ENCODE measurements around the gene SOX2.

Gene SOX2

DNA sequence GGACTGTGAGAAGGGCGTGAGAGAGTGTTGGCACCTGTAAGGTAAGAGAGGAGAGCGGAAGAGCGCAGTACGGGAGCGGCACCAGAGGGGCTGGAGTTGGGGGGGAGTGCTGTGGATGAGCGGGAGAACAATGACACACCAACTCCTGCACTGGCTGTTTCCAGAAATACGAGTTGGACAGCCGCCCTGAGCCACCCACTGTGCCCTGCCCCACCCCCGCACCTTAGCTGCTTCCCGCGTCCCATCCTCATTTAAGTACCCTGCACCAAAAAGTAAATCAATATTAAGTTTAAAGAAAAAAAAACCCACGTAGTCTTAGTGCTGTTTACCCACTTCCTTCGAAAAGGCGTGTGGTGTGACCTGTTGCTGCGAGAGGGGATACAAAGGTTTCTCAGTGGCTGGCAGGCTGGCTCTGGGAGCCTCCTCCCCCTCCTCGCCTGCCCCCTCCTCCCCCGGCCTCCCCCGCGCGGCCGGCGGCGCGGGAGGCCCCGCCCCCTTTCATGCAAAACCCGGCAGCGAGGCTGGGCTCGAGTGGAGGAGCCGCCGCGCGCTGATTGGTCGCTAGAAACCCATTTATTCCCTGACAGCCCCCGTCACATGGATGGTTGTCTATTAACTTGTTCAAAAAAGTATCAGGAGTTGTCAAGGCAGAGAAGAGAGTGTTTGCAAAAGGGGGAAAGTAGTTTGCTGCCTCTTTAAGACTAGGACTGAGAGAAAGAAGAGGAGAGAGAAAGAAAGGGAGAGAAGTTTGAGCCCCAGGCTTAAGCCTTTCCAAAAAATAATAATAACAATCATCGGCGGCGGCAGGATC lies at the start of gene SOX2:
Gene SOX2, plus strand, starts transcription at position 601 of the 811 bp plus-strand sequence. CDS start 436 bp downstream, outside the sequence.
- DNase-seq (ENCODE audit: low read depth, low spot score) = peak; percentile 88

DNA sequence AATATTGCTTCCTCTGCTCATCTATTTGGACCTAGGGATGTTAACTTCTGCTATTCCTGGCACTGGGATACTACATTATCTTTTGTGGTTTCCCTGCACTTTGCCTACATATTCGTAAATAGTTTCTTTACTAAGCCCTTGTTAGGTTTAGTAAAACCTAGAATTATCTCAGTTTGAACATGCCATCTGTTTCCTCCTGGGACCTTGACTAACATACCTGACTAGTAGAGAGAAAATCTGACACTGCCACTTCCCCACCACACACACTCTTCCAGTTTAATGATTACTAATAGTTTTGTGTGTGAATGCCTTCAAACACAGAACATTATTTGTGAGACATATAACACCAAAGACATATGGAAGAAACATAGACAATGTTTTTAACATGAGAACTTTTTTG lies 28.2 kb upstream of the SOX2 start:
- DNase-seq (ENCODE audit: low read depth, low spot score) = no peak

DNA sequence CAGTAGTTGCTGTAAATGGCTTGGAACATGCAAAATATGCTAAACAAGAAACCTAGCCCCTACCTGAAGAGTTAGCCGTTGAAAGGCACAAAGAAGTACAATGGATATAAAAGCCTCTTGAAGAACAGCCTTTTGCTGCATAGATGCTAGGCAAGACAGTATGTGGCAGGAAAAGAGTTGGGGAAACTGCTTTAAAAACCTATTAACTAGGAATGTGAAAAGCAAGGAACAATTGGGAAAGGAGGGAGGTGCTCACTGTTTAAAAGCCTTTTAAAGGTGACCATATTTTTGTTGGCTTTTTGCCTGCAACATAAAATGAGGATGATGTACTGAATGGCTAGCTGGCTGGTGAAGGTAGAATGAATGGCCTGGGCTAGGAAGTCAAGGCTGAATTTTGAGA lies 24.5 kb upstream of the SOX2 start:
- no peak for DNase-seq (ENCODE audit: low read depth, low spot score)

DNA sequence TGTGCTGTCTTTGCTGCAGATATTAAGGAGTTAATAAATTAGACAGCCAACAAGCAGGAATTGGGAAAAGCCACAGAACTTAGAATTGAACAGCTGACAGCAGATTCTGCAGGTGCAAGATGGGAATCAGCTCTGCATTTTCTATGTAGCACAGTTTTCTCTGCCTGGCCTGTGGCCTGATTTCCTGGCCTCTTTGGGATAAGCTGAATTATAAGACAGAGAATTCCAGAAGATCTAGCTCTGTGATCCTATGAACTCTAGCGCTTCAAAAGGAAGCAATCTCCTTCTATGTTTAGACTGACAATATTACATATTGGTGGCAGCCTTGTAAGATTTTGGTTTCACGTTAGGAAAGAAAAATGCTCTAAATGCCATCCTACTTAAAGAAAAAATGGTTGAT lies 24.0 kb upstream of the SOX2 start:
- no peak for DNase-seq (ENCODE audit: low read depth, low spot score)

DNA sequence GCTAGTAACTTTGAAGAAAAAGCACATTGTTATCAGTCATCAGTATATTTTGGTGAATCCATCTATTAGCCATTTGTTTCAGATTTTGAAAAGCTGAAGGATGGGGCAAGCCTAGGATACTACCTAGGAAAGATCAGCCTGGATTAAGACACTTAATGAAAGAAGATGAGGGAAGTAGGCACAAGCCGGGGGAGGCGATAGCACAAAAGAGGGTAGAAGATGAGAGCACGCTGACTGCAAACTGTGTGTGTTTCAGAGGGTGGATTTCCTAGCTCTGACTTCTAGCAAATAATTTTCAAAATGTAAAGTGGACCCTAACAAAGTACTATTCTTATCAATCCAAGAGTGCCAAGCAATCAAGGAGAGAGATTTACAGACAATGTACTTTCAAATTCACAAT lies 22.2 kb upstream of the SOX2 start:
- DNase-seq (ENCODE audit: low read depth, low spot score) = no peak

DNA sequence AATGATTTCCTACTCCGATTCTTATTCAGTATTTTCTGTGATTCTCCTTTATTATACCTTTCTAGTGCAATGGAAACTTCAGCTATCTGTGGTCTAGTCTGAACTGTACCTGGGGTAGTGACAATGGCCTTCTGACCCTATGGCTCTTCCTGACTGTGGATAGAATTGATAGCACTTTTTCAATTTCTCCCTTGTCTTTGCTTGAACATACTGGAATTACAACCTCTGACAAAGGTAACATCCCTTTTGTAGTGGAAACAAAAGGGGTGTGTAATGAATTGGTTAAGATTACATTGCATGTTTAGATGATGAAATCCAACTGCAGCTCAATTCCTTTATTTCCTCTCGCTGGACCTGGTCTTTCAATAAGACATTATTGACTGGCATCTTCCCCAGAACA lies 21.0 kb upstream of the SOX2 start:
- no peak for DNase-seq (ENCODE audit: low read depth, low spot score)

DNA sequence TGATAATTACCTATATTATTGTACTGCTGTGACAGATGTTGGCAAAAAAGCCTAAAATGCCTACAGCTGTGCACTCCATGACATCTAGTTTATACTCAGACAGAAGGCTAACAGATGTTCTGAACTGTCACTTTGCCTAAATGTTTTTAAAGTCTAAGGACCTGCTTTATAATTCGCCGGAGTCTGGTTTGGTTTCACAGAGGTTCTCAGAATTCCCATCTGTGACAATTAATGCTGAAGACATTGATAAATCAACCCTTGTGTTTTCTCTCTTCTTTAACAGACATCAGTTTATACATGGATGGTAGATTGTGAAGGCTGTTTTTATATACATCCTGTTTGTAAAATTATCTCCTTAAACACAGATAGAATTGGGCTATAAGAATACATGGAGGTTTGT lies 19.8 kb upstream of the SOX2 start:
- DNase-seq (ENCODE audit: low read depth, low spot score) = no peak

DNA sequence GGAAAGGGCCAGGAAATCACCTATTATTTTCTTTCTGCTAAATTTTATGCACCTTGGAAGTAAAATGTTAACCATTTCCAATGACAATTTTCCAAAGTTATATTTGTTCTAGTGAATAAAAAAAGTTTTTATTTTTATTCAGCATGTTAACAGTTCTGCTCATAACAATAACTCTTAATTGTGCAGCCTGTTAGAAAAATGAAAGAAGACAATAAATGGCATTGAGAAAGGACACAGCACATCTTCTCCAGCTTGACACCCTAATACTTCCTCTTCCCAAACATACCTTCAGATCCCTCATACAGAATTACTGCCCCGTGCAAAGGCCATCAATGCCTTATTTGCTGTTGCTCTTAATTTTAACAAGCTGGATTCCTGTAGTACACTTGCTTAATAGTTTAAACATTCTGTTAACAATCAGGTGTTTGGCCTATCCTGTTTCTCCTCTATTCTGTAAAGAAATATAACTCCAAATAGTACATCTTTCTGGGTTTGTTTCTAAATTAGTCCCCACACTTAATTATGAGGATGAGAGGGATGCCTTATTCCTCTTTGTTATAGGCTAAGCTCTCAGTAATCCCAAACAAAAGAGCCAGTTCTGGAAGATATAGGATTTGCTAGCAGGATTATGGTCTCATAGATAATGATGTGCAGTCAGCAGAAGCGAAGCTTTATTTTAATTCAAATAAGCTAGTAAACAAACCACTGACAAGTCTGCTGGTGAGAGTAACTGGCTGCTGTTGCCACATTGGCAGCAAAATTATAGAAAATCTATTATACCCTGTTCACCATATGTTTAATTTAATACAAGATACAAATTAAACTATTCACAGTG lies 19.2 kb upstream of the SOX2 start:
- no peak for DNase-seq (ENCODE audit: low read depth, low spot score)

DNA sequence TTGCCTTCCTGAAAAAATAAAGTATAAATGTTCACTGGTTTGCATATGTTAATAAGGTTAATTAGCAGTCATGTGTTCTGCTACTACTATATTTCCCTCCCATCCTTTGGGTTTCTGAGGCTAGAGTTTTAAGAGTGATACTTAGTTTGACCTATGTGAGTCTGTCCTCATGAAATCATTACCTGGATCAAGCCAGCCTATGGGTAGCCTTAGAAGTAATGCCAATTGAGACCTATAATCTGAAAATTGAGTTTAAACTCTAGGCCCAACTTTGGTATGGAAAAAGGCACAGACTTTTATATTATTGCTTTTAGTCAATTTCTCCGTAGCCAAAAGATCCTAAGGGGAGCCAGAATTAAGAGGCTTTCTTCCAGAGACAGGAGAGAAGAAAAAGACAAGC lies 18.4 kb upstream of the SOX2 start:
- DNase-seq (ENCODE audit: low read depth, low spot score) = no peak

DNA sequence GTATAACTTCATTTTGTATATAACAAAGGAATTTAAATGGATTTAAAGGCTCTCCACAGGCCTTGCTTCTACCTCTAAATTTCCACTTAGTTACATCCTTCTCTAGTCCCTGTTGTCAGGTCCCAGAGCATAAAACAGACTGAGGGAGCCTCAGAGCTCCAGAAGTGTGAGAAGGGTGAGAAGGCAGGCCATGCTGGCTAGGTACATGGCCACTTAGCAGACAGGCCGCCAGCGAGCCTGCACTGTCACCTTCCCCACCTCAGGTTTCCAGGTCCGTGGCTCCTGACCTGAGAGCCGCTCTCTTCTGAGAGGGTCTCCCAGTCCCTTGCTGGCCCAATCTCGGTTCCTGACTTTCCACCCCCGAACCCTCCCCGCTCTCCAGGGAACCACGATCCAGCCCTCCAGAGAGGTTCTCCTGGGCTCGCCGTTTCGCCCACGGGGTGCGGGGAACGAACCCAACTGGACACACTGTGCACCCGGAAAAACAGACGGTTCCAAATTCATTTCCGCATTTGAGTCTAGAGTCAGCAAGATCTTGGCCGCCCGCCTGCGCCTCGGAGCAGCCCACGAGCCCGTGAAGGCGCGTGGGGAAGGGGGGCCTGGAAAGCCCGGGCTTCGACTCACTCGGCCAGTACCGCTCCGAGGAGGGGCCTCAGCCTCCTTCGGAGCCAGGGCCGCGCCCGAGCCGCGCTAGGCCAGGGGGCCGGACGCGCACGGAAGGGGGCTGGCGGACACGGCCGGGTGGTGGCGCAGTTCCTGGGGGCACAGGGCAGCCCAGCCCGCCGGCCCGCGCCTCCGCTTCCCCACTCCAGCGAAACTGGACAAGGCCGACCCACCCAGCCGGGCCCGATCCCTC lies 16.7 kb upstream of the SOX2 start:
- peak; percentile 84 for DNase-seq (ENCODE audit: low read depth, low spot score)

DNA sequence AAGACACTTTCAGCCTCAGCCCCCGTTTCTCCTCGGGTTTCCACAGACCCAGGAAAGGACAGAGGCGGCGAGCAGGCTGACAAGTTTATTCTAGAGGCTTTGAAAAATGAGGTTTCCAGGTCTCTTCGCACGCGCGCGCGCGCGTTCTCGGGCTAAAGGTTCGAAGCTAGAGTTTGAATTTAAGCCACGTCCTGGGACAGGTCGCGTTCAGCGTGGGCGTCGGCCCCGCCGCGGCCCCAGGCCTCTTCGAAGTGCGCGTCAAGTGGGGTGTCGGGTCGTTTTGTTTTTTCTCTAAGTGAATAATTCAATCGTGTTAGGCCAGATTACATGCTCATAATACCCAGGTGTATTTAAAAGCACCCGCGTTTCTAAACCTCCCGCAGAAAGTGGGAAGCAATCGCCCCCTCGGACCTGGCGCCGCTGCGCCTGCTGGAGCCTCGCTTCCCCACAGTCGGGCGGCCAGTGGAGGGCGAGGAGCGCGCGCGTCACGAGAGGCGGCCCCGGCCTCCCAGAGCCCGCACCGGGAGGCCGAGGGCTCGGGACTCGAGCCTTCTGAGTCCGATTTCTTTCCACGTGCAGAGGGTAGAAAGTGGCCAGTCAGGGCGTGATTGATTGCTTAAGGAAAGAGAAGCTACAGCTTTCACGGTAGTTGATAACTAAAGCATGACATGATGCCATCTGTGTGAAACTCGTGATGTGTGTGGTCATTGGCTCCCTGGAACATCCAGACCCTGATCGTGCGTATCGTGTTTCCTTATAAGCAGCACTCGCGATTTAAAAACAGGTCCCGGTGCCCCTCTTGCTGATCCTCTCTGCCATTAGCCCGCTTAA lies 15.8 kb upstream of the SOX2 start:
- peak; percentile 38 for DNase-seq (ENCODE audit: low read depth, low spot score)

DNA sequence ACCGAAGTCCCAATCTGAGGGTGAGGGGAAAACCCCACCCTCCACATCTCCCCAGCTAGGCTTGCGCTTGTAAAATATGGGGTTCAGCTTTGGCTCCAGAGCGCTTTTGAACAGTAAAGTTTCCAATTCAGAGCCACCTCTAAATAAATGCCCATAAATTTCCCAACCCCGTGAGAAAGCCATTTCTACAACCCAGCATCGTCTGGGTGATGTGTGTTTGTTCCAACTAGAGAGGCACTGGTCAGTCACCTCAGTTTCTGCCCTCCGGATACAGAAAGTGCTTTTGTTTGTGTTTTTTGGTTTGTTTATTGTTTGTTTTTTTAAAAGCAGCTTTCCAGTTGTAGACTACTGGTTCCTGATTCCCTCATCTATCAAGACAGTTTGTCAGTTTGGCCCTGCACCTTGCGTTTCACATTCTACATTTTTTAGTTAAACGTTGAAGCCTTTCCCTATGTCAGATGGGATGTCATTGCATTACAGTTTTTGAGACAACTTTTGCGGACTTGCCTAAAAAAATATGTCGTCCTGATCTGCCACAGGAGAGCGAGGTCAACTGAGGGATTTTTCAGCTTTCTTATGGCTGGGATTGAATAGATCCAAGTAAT lies 15.0 kb upstream of the SOX2 start:
- DNase-seq (ENCODE audit: low read depth, low spot score) = no peak

DNA sequence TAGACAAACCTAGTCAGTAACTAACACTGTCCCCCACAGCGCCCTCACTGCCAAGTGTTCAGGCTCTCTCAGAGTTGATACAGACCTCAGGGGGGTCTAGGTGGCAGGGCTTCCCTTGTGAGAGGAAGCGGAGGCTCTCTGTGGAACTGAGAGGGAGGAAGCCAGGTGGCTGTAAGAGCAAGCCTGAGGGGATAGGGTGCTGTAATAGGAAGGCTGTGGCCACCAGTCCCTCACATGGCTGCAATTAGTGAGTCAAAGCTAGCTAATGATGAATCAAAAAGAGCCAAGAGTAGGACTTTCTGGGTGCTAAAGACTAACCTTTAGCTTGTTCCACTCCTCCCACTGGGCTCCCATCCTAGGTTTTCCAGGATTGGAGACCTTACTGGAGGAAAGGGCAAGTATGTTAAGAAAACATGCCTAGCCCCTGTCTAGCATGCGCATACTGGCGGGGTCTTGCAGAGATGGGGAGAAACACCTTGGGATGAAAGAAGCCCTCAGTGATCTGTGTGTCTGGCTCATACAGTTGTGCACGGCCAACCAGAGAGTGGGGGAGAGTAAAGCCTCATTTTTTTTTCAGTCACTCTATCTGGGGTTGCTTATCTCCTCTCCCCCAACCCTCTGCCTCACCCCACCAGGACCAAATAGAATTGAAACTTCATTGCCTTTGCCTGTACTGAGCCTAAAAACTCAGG lies 13.3 kb upstream of the SOX2 start:
- DNase-seq (ENCODE audit: low read depth, low spot score) = peak; percentile 34

DNA sequence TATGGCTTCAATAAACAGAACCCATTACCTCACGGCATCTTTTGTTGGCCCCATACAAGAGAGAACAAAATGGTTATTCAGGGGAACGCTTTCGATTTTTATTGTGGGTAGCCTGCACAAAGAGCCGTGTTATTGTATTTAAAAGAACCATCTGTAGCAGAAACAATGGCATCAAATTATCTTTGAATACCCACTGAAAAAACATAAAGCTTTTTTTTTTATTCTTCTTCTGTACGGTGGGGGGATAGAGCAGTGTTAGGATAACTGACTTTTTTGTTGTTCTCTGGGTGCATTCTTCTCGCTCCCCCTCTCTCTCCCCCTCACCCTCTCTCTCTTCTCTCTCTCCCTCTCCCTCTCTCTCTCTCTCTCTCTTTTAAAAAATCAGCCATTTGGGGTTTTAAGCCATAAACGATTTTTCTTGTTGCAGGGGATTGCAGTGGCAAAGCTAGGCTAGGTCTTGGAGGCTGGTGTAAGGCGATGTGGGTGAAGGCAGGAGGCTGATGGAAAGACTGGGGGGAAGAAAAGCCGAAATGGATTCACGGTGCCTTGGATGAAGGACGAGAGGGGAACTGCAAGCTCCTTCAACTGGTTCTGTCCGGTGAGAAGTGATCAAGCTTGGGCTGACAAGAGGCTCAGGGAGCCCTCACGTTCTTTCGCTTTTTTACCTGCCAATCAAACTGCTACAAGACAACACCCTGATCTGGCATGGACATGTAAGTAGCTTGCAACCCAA lies 12.4 kb upstream of the SOX2 start:
- DNase-seq (ENCODE audit: low read depth, low spot score) = peak; percentile 61

DNA sequence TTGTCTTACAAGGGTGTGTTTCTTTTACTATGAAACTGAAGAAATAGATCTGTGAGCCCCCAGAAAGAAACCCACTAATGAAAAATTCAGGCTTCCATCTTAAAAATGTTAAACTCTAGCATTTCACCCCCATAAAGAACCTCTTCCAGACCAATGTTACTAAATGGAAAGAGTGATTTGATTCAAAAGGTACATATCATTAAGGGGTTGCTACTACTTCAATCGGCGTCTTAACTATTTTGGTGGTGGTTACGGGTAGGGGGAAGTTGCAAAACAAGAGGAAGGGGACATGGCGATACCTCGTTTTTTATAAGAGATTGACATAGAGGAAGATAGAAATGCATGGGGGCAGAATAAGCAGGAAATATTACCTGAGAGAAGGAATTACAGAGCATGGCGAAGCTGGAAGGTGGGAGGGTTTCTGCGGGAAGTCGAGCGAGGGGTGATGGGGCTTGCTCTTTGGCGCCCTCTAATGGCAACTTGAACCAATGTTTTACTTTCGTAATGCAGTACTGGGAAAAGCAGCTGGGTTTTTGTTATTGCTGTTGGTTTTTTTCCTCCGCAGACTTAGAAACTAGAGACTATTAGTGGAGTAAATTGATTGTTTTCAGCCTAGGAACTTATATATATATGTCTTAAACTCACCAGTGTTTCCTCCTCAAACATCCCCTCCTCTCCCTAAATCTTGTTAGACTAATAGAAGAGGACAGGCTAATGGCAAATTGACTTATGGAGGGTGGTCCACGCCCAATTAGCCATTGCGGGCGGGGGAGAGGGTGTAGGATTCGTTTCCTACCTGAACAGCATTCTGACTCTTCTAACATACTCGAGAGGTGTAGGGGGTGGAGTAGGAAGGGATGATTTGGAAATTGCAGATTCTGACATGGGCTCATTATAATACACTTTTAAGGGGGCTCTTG lies 11.3 kb upstream of the SOX2 start:
- peak; percentile 85 for DNase-seq (ENCODE audit: low read depth, low spot score)

DNA sequence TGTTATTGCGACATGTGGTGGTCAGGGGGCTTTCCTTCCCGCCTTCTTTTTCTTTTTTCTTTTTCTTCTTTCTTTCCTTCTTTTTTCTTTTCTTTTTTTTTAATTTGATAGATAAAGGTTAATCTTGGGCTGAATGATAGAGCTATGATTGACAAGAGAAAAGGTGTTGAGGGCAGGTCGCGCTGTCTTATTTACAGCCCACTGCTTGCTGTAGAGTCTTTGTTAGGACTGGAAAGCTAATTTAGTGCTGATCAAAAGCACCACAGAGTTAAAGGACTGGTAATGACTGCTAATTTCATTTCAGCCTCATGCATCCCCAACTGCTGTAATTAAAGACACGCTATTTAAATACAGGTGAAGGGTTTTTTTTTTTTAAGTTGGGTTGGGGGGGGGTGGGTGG lies 10.6 kb upstream of the SOX2 start:
- DNase-seq (ENCODE audit: low read depth, low spot score) = no peak

DNA sequence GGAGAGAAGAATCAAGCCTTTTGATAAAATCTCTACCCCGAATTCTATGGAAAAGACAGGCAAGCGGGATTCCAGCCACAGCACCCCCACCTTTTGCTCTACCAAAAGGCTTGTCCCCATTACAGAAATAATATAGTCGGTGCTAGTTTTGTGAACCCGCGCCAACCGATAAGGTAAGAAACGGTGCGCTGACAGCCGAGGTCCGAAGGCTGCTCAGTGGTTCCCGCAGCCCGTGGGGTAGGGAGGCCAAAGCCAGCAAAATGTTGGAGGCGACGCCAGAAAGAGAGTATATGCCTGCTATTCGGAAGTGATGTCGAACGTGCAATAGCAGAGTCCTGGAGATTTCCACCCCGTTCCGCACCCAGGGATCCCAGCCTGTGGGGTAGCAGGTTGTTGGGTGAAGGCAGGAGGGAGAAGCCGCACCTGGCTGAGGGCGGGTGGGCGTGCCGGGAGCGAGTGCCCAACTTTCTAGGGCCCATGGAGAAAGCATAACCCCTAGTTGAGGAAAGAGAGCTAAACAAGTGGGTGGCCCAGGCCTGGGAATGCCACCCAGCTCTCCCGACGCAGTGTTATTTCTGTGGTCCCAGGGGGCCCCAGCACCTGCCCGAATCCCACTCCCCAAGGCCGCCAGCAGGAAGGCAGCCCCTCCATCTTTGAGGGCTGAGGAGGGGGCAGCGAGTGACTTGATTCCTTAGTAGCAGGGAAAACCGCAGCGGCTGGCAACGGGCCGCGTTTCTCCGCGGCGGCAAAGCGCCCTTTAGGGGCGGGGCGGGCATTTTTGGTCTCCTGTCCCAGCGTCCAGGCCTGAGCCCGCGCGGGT lies 7.9 kb upstream of the SOX2 start:
- DNase-seq (ENCODE audit: low read depth, low spot score) = peak; percentile 43

All from ELF-1 (cell line).